CD4-positive, alpha-beta T cell treated with Interleukin-12 subunit alpha and Interleukin-12 subunit beta, for 1 hour (primary cell): Measurements from ENCODE around the gene SRM.

ENCODE experiments used
- DNase-seq: peaks from one replicate; pipeline ENCODE4 v3.0.0-alpha.2; 2020

The SRM gene

GRCh38 chr1:11012260-11013159 lies 47.3 kb downstream of the SRM start, which contains the start of gene TARDBP:
TSS of gene TARDBP (plus strand) at chr1:11012654. CDS start at chr1:11013728, 1,074 bp downstream.
- DNase-seq: peak; percentile 91
